Trophoblast cell (in vitro differentiated cells and primary cell): ENCODE data around the gene PRMT5.
A peak's percentile ranks its signal among the peaks of the same experiment; 100 is the strongest.

Experiments used
- DNase-seq, 2 donors: peaks; one replicate each; pipeline ENCODE4 v3.0.0-alpha.2; 2016
- H2AFZ ChIP-seq: 2 replicates; pipeline ENCODE4 v1.6.1; 2013; ENCODE audit warnings: low read length, moderate library complexity, mild to moderate bottlenecking; ENCODE audit not compliant: insufficient read depth, poor library complexity
- H2AK5ac ChIP-seq: 2 replicates; pipeline ENCODE4 v1.6.1; 2013; ENCODE audit warnings: mild to moderate bottlenecking, low read length
- H2BK120ac ChIP-seq: 2 replicates; pipeline ENCODE4 v1.6.1; 2013; ENCODE audit warnings: low read length, mild to moderate bottlenecking, moderate library complexity; ENCODE audit not compliant: insufficient read depth, poor library complexity
- H2BK12ac ChIP-seq: 2 replicates; pipeline ENCODE4 v1.6.1; 2013; ENCODE audit warnings: mild to moderate bottlenecking, low read length, moderate library complexity
- H2BK5ac ChIP-seq: 2 replicates; pipeline ENCODE4 v1.6.1; 2013; ENCODE audit warnings: low read length, low read depth, moderate library complexity, mild to moderate bottlenecking; ENCODE audit not compliant: poor library complexity
- H3K14ac ChIP-seq: 2 replicates; pipeline ENCODE4 v1.6.1; 2013; ENCODE audit warnings: mild to moderate bottlenecking, low read length
- H3K18ac ChIP-seq: 2 replicates; pipeline ENCODE4 v1.6.1; 2013; ENCODE audit warnings: mild to moderate bottlenecking, low read length
- H3K23ac ChIP-seq: 2 replicates; pipeline ENCODE4 v1.6.1; 2013; ENCODE audit warnings: low read length
- H3K27ac ChIP-seq: 2 replicates; pipeline ENCODE4 v1.5.1; 2013; ENCODE audit warnings: low read depth, mild to moderate bottlenecking, inconsistent platforms, low read length, moderate library complexity
- H3K27me3 ChIP-seq: 2 replicates; pipeline ENCODE4 v1.6.1; 2013; ENCODE audit warnings: inconsistent platforms, mild to moderate bottlenecking, low read length, moderate library complexity; ENCODE audit not compliant: insufficient read depth
- H3K36me3 ChIP-seq, 2 experiments: 1 replicate in 1 of 2; 2 replicates in 1 of 2; pipeline ENCODE4 v1.6.1; 2013; ENCODE audit warnings: low read length in 2 of 2, mild to moderate bottlenecking in 2 of 2, moderate library complexity in 1 of 2; ENCODE audit not compliant: insufficient read depth in 2 of 2, control insufficient read depth in 1 of 2
- H3K4ac ChIP-seq: 2 replicates; pipeline ENCODE4 v1.6.1; 2013; ENCODE audit warnings: low read depth, mild to moderate bottlenecking, low read length, moderate library complexity
- H3K4me1 ChIP-seq, 2 experiments: 1 replicate in 1 of 2; 2 replicates in 1 of 2; pipeline ENCODE4 v1.6.1; 2013; ENCODE audit warnings: low read length in 2 of 2, mild to moderate bottlenecking in 2 of 2, moderate library complexity in 1 of 2; ENCODE audit not compliant: insufficient read depth in 2 of 2, control insufficient read depth in 1 of 2
- H3K4me2 ChIP-seq: 2 replicates; pipeline ENCODE4 v1.6.1; 2013; ENCODE audit warnings: inconsistent platforms, mild to moderate bottlenecking, low read length, moderate library complexity
- H3K4me3 ChIP-seq: 2 replicates; pipeline ENCODE4 v1.5.1; 2013; ENCODE audit warnings: mild to moderate bottlenecking, low read depth, low read length, inconsistent platforms
- H3K79me1 ChIP-seq: one replicate; pipeline ENCODE4 v1.6.1; 2013; ENCODE audit warnings: low read length
- H3K79me2 ChIP-seq: 2 replicates; pipeline ENCODE4 v1.6.1; 2013; ENCODE audit warnings: low read length, mild to moderate bottlenecking; ENCODE audit not compliant: control insufficient read depth, insufficient read depth, poor library complexity
- H3K9ac ChIP-seq: 2 replicates; pipeline ENCODE4 v1.6.1; 2013; ENCODE audit warnings: mild to moderate bottlenecking, low read length
- H3K9me3 ChIP-seq: 2 replicates; pipeline ENCODE4 v1.6.1; 2013; ENCODE audit warnings: low read depth, mild to moderate bottlenecking, control low read depth, inconsistent platforms, low read length; ENCODE audit not compliant: insufficient read depth
- H4K12ac ChIP-seq: 2 replicates; pipeline ENCODE4 v1.6.1; 2013; ENCODE audit warnings: low read depth, mild to moderate bottlenecking, low read length, moderate library complexity
- H4K8ac ChIP-seq: 2 replicates; pipeline ENCODE4 v1.6.1; 2013; ENCODE audit warnings: low read depth, mild to moderate bottlenecking, low read length, moderate library complexity
- H4K91ac ChIP-seq: one replicate; pipeline ENCODE4 v1.6.1; 2013; ENCODE audit warnings: low read depth, mild to moderate bottlenecking, low read length, moderate library complexity
- WGBS: extraction: QIAGEN DNeasy Blood & Tissue Kit; methylation state at CpG from one replicate; pipeline ENCODE4 v1.1.7; 2013; ENCODE audit warnings: missing lambda C conversion rate; ENCODE audit not compliant: insufficient read length, insufficient coverage; ENCODE audit errors: extremely low coverage; 5-methylcytosine and 5-hydroxymethylcytosine counted together

The PRMT5 gene

GRCh38 chr14:22976620-22977433 is 47.7 kb upstream of the PRMT5 start:
- Histone ChIP-seq H2BK12ac (peak overlapping the region; percentile 39), H3K27me3 (no peaks in the 10 kb centered on the region), H3K14ac (peak overlapping the region; percentile 25), H3K4me1 (peaks cover 28 to 32% of the 10 kb centered on the region in 2 experiments), H4K12ac (no peak overlapping the region), H2BK5ac (peak overlapping the region; percentile 74), H4K91ac (peak overlapping the region; percentile 68), H3K4ac (peak overlapping the region; percentile 7), H3K9me3 (no peaks in the 10 kb centered on the region), H4K8ac (peak overlapping the region; percentile 34), H3K4me3 (no peak overlapping the region), H3K18ac (peak overlapping the region; percentile 58), H2AFZ (no peak overlapping the region), H3K4me2 (peak overlapping the region; percentile 43), H3K36me3 (peaks cover 41 to 52% of the 10 kb centered on the region in 2 experiments), H3K9ac (peak overlapping the region; percentile 11), H3K79me1 (peaks cover 31% of the 10 kb centered on the region), H3K79me2 (peaks cover 30% of the 10 kb centered on the region), H2BK120ac (peak overlapping the region; percentile 59), H2AK5ac (no peak overlapping the region), H3K27ac (peak overlapping the region; percentile 84), H3K23ac (no peak overlapping the region)
- no peak for DNase-seq
- no CpG with 5 or more reads among the region's 6 CpGs for WGBS

GRCh38 chr14:22974530-22975313 is 45.5 kb upstream of the PRMT5 start:
- H3K9ac ChIP-seq, result peak overlapping the region; percentile 13
- no CpG with 5 or more reads among the region's 9 CpGs for WGBS
- peaks cover 41 to 52% of the 10 kb centered on the region in 2 experiments for H3K36me3 ChIP-seq
- no peak overlapping the region for H4K8ac ChIP-seq
- no peak overlapping the region for H2AK5ac ChIP-seq
- H3K27ac ChIP-seq, result no peak overlapping the region
- no peak overlapping the region for H4K12ac ChIP-seq
- H4K91ac ChIP-seq, result no peak overlapping the region
- H3K4me2 ChIP-seq, result no peak overlapping the region
- H3K23ac ChIP-seq, result no peak overlapping the region
- H3K14ac ChIP-seq, result no peak overlapping the region
- no peak overlapping the region for H2BK5ac ChIP-seq
- no peak for DNase-seq
- no peak overlapping the region for H2BK12ac ChIP-seq
- H3K79me1 ChIP-seq, result peaks cover 15% of the 10 kb centered on the region
- H3K4me3 ChIP-seq, result no peak overlapping the region
- H2AFZ ChIP-seq, result no peak overlapping the region
- peaks cover 25 to 29% of the 10 kb centered on the region in 2 experiments for H3K4me1 ChIP-seq
- H3K4ac ChIP-seq, result no peak overlapping the region
- H2BK120ac ChIP-seq, result no peak overlapping the region
- no peaks in the 10 kb centered on the region for H3K27me3 ChIP-seq
- H3K9me3 ChIP-seq, result no peaks in the 10 kb centered on the region
- peaks cover 12% of the 10 kb centered on the region for H3K79me2 ChIP-seq
- H3K18ac ChIP-seq, result no peak overlapping the region

GRCh38 chr14:22973217-22974032 is 44.2 kb upstream of the PRMT5 start:
- peaks cover 12% of the 10 kb centered on the region for H3K79me1 ChIP-seq
- H3K23ac ChIP-seq, result no peak overlapping the region
- H3K9ac ChIP-seq, result no peak overlapping the region
- H3K4me1 ChIP-seq, result peaks cover 14 to 17% of the 10 kb centered on the region in 2 experiments
- no peaks in the 10 kb centered on the region for H3K9me3 ChIP-seq
- H3K27ac ChIP-seq, result no peak overlapping the region
- no peak overlapping the region for H3K4ac ChIP-seq
- no peak overlapping the region for H4K91ac ChIP-seq
- H3K18ac ChIP-seq, result peak overlapping the region; percentile 53
- peaks cover 47 to 56% of the 10 kb centered on the region in 2 experiments for H3K36me3 ChIP-seq
- H4K12ac ChIP-seq, result no peak overlapping the region
- H3K4me3 ChIP-seq, result no peak overlapping the region
- H2BK5ac ChIP-seq, result no peak overlapping the region
- no peak overlapping the region for H2BK12ac ChIP-seq
- no peak overlapping the region for H3K4me2 ChIP-seq
- no peak overlapping the region for H4K8ac ChIP-seq
- H2AK5ac ChIP-seq, result no peak overlapping the region
- no CpG with 5 or more reads among the region's 6 CpGs for WGBS
- DNase-seq, result peak; percentile 44 to 85
- H2AFZ ChIP-seq, result no peak overlapping the region
- H3K79me2 ChIP-seq, result peaks cover 8% of the 10 kb centered on the region
- H3K27me3 ChIP-seq, result no peaks in the 10 kb centered on the region
- H2BK120ac ChIP-seq, result no peak overlapping the region
- no peak overlapping the region for H3K14ac ChIP-seq

- H3K9ac ChIP-seq, result no peak overlapping the region
- H3K4me2 ChIP-seq, result no peak overlapping the region
- no peak overlapping the region for H4K8ac ChIP-seq
- H3K4ac ChIP-seq, result no peak overlapping the region
- H3K79me1 ChIP-seq, result peaks cover 5% of the 10 kb centered on the region
- peaks cover 3% of the 10 kb centered on the region for H3K79me2 ChIP-seq
- H2AK5ac ChIP-seq, result no peak overlapping the region
- H3K9me3 ChIP-seq, result no peaks in the 10 kb centered on the region
- no peak overlapping the region for H2BK5ac ChIP-seq
- no peak overlapping the region for H4K12ac ChIP-seq
- H3K4me3 ChIP-seq, result no peak overlapping the region
- H2BK12ac ChIP-seq, result no peak overlapping the region
- H4K91ac ChIP-seq, result no peak overlapping the region
- H3K4me1 ChIP-seq, result peaks cover 8 to 11% of the 10 kb centered on the region in 2 experiments
- no peak overlapping the region for H2BK120ac ChIP-seq
- no peak overlapping the region for H3K14ac ChIP-seq
- no CpG with 5 or more reads among the region's 2 CpGs for WGBS
- H3K27me3 ChIP-seq, result no peaks in the 10 kb centered on the region
- H2AFZ ChIP-seq, result no peak overlapping the region
- no peak for DNase-seq
- H3K27ac ChIP-seq, result no peak overlapping the region
- H3K23ac ChIP-seq, result no peak overlapping the region
- no peak overlapping the region for H3K18ac ChIP-seq
- H3K36me3 ChIP-seq, result peaks cover 42 to 52% of the 10 kb centered on the region in 2 experiments
Measured at GRCh38 chr14:22972313-22972930, 43.2 kb upstream of the PRMT5 start.
